Activated T-helper 2 cell treated with anti-CD3 and anti-CD28 coated beads, Interferon-gamma antibody, Interleukin-2, Interleukin-4, amounts not matched to agents 10 μg/mL and 5 μg/mL and 100 μg/mL, durations not matched to agents 14 hours and 24 hours and 36 hours (primary cell): ENCODE results near the gene SLC7A8. TPM values are rescaled to one million over a fixed set of nuclear protein-coding genes. Genes with fewer than 3 reads are reported as not detected.
"Not testable (repeated sequence)": the region's sequence is repeated elsewhere in the genome, so short reads cannot be mapped to it uniquely, and the experiment has no call there.

Experiments used
- DNase-seq: peaks from one replicate; pipeline ENCODE4 v3.0.0; 2021; ENCODE audit warnings: low spot score
- H3K27ac Mint-ChIP-seq: one replicate; pipeline ENCODE4 v1.8.0; 2021; ENCODE audit warnings: mixed read lengths
- H3K27me3 Mint-ChIP-seq: one replicate; pipeline ENCODE4 v1.8.0; 2021; ENCODE audit warnings: low read depth, mixed read lengths
- H3K36me3 Mint-ChIP-seq: one replicate; pipeline ENCODE4 v1.8.0; 2021; ENCODE audit warnings: low read depth, mixed read lengths
- H3K4me1 Mint-ChIP-seq: one replicate; pipeline ENCODE4 v1.8.0; 2021; ENCODE audit warnings: low read depth, mixed read lengths
- H3K4me3 Mint-ChIP-seq: one replicate; pipeline ENCODE4 v1.8.0; 2021; ENCODE audit warnings: low read depth, mild to moderate bottlenecking, moderate library complexity, mixed read lengths
- H3K9me3 Mint-ChIP-seq: one replicate; pipeline ENCODE4 v1.8.0; 2021; ENCODE audit warnings: mixed read lengths
- intact Hi-C: fragments of 100-400 bp; cut with micrococcal nuclease; formaldehyde crosslinking; loops from one replicate; pipeline ENCODE4 v1.15.1; 2023
- total RNA-seq: library from RNA; stranded (reverse); gene quantifications from 2 replicates; pipeline ENCODE4 v1.2.3, GENCODE V29; 2022

The SLC7A8 gene
- total RNA-seq, 1 donor from 2014 or later, result 5.3 TPM

DNA sequence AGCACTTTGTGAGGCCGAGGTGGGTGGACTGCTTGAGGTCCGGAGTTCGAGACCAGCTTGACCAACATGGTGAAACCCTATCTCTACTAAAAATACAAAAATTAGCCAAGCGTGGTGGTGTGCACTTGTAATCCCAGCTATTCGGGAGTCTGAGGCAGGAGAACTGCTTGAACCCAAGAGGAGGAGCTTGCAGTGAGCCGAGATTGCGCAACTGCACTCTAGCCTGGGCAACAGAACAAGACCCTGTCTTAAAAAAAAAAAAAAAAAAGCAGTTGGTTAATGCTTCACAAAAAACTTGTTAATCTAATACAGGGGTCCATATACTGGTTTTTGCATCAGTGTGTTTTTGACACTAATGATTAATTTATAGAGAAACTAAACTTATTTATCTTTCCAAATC lies 18.5 kb upstream of the SLC7A8 start:
- Mint-ChIP-seq H3K27me3 (peaks cover 14% of the 10 kb centered on the region), H3K4me3 (no peak overlapping the region), H3K36me3 (no peaks in the 10 kb centered on the region), H3K27ac (no peak overlapping the region), H3K4me1 (no peaks in the 10 kb centered on the region), H3K9me3 (no peaks in the 10 kb centered on the region)
- intact Hi-C loops, result no loop called here
- no peak for DNase-seq

GRCh38 chr14:23199141-23199540 lies 15.7 kb upstream of the SLC7A8 start:
- DNase-seq, H3K4me1 Mint-ChIP-seq, H3K27me3 Mint-ChIP-seq, H3K4me3 Mint-ChIP-seq, H3K36me3 Mint-ChIP-seq, H3K27ac Mint-ChIP-seq, H3K9me3 Mint-ChIP-seq, intact Hi-C loops: not testable (repeated sequence)

- H3K4me1 Mint-ChIP-seq, H3K27me3 Mint-ChIP-seq, H3K27ac Mint-ChIP-seq, H3K4me3 Mint-ChIP-seq, H3K36me3 Mint-ChIP-seq, intact Hi-C loops, H3K9me3 Mint-ChIP-seq, DNase-seq: not testable (repeated sequence)
Observed at GRCh38 chr14:23196487-23196886, 13.0 kb upstream of the SLC7A8 start.

DNA sequence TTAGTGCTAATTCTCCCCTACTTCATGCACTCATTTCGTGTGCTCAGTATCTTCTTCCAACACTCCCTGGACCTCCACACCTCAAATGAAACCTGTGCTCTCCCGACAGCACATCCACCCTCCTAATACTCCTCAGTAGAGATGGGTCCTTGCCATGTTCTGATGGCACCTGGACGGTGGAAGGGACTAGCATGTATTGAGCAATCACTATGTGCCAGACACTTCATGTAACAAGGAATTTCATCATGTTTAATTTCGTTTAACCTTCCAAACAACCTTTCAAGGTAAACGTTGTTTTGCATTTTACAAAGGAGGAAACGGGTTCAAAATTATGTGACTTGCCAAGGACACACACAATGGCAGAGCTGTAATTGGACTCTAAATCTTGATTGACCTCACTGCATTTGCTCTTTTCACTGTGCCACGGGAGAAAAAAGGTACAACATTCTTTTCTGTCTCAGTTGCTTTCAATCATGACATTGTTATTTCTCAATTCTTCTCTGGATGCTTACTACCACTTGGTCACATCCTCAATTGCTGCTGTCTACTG lies 12.2 kb upstream of the SLC7A8 start:
- Mint-ChIP-seq H3K27ac (no peak overlapping the region), H3K4me3 (no peak overlapping the region), H3K4me1 (no peaks in the 10 kb centered on the region), H3K36me3 (no peaks in the 10 kb centered on the region), H3K9me3 (no peaks in the 10 kb centered on the region), H3K27me3 (peaks cover 4% of the 10 kb centered on the region)
- DNase-seq, result no peak
- intact Hi-C loops, result no loop called here

- Mint-ChIP-seq H3K4me1 (no peaks in the 10 kb centered on the region), H3K4me3 (no peak overlapping the region), H3K27me3 (peaks cover 3% of the 10 kb centered on the region), H3K36me3 (no peaks in the 10 kb centered on the region), H3K9me3 (no peaks in the 10 kb centered on the region), H3K27ac (no peak overlapping the region)
- DNase-seq, result no peak
- intact Hi-C loops, result no loop called here
Observed at GRCh38 chr14:23193432-23193831, 10.0 kb upstream of the SLC7A8 start.

GRCh38 chr14:23187925-23188324 lies 4.5 kb upstream of the SLC7A8 start:
- Mint-ChIP-seq H3K9me3 (no peaks in the 10 kb centered on the region), H3K27ac (no peak overlapping the region)

DNA sequence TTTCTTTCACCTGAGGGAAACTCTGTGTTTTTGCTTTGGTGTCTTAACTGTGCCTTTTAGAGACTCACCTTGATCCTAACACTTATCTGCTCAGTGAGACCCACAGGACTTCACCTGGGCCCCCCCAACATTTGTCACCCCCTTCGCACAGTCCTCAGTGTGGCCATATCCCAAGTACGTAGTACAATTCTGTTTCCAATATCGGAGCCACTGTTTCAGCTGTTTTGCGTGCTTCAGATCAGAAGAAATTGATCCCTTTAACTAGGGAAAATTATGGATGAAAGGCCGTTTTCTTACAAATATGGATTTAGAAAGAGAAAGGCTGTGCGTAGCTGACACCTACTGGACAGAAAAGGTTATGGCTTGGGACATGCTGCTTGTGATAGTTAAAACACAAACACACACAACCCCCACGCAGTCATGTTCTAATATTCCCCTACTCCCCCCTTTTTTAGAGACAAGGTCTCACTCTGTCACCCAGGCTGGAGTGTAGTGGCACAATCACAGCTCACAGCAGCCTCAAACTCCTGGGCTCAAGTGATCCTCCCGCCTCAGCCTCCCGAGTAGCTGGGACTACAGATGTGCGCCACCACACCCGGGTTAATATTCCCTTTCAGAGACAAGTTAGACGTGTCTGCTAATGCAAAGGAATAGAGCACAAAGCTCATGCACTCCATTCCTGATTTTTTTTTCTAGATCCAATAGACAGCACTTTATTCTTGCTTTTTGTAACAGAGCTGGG lies 3.6 kb upstream of the SLC7A8 start:
- Mint-ChIP-seq H3K36me3 (no peaks in the 10 kb centered on the region), H3K4me1 (peaks cover 2% of the 10 kb centered on the region), H3K27ac (no peak overlapping the region), H3K9me3 (no peaks in the 10 kb centered on the region), H3K4me3 (no peak overlapping the region), H3K27me3 (peaks cover 7% of the 10 kb centered on the region)
- no peak for DNase-seq
- intact Hi-C loops, result loop anchor here (1.0 kb wide), 1 partner anchor 67 kb away; no protein-coding TSS in a partner anchor

More at GRCh38 chr14:23187925-23188324, 4.5 kb upstream of the SLC7A8 start:
- Mint-ChIP-seq H3K4me1 (peaks cover 2% of the 10 kb centered on the region), H3K27me3 (peaks cover 7% of the 10 kb centered on the region), H3K4me3 (no peak overlapping the region), H3K36me3 (no peaks in the 10 kb centered on the region)
- intact Hi-C loops, result loop anchor here (1.0 kb wide), 1 partner anchor 68 kb away; no protein-coding TSS in a partner anchor
- DNase-seq, result no peak

GRCh38 chr14:23185063-23185462 lies 1.6 kb upstream of the SLC7A8 start:
- DNase-seq, result no peak
- H3K4me1 Mint-ChIP-seq, result peaks cover 5% of the 10 kb centered on the region
- intact Hi-C loops, result no loop called here
- H3K27ac Mint-ChIP-seq, result no peak overlapping the region
- peaks cover 19% of the 10 kb centered on the region for H3K27me3 Mint-ChIP-seq
- no peak overlapping the region for H3K4me3 Mint-ChIP-seq
- H3K9me3 Mint-ChIP-seq, result no peaks in the 10 kb centered on the region
- H3K36me3 Mint-ChIP-seq, result no peaks in the 10 kb centered on the region

DNA sequence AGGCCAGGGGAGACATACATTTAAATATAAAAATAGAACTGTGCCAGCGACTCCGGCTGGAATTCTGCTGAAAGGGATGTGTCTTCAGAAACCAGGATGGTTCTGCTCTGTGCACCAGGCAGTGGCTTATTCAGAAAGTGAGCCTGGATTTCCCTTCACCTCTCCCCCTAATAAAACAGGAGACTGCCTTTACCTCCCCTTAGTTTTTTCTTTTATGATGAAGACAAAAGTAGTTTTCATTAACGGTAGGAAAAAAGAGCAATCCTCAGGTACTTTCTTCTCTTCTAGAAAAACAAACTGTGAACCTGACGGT lies 346 bp downstream of the SLC7A8 start:
- peaks cover 25% of the 10 kb centered on the region for H3K27me3 Mint-ChIP-seq
- no peak overlapping the region for H3K27ac Mint-ChIP-seq
- DNase-seq, result no peak
- H3K4me1 Mint-ChIP-seq, result peaks cover 9% of the 10 kb centered on the region
- H3K36me3 Mint-ChIP-seq, result no peaks in the 10 kb centered on the region
- no peaks in the 10 kb centered on the region for H3K9me3 Mint-ChIP-seq
- intact Hi-C loops, result no loop called here
- no peak overlapping the region for H3K4me3 Mint-ChIP-seq

DNA sequence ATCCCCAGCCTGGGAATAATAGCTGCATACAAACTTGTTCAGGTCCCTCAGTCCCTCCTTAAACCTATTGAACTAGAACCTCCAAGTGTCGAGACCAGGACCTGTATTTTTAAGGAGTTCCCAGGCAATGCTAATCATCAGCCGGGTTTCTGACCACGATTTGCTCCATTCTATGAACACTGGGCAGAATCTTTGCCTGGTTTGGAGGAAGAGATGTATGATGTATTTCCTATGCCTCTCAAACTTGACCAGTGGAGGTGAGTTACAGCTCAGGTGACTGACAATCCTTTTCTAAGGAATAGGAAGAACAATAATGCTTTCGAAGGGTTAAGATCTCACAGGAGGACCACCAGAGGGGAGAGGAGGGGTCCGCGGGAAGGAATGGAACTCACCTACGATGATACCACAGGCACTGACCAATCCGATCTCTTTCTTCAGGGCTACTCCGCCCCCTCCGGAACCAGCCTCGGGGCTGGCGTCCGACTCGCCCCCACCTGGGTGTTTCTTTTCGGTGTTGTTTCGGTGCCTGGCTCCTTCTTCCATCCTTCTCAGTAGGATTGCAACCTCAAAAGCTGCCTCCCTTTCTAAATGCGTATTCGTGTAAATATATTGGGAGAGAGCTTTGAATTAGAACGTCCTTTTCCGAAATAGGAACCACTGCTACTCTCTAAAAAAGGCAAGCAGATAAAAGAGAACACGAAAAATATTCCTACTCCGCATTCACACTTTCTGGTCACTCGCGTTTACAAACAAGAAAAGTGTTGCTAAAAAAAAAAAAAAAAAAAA lies 895 bp downstream of the SLC7A8 start:
- Mint-ChIP-seq H3K27me3 (peaks cover 24% of the 10 kb centered on the region), H3K4me3 (no peak overlapping the region), H3K27ac (no peak overlapping the region), H3K4me1 (peaks cover 9% of the 10 kb centered on the region), H3K36me3 (no peaks in the 10 kb centered on the region), H3K9me3 (no peaks in the 10 kb centered on the region)
- intact Hi-C loops, result no loop called here
- DNase-seq, result no peak

DNA sequence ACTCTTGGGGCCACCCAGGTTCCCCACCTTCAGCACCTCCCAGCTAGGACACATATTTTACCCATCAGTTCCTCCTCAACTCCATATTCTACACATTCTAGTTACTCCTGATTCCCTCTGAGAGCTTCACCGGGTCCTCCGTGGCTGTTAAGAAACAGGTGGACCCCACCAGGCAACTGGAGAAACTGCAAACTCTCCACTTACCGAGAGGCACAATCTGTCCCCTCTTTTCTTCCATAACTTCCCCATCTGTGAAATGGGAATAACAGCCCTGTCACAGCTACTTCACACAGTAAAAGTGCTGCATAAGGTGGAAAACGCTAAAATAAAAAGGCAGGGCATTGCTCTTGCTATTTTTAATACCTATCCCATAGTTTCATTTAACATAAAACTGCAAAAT lies 1.5 kb downstream of the SLC7A8 start:
- no peak for DNase-seq
- Mint-ChIP-seq H3K27ac (no peak overlapping the region), H3K36me3 (no peaks in the 10 kb centered on the region), H3K9me3 (no peaks in the 10 kb centered on the region), H3K4me1 (peaks cover 11% of the 10 kb centered on the region), H3K27me3 (peaks cover 24% of the 10 kb centered on the region), H3K4me3 (no peak overlapping the region)
- intact Hi-C loops, result no loop called here

DNA sequence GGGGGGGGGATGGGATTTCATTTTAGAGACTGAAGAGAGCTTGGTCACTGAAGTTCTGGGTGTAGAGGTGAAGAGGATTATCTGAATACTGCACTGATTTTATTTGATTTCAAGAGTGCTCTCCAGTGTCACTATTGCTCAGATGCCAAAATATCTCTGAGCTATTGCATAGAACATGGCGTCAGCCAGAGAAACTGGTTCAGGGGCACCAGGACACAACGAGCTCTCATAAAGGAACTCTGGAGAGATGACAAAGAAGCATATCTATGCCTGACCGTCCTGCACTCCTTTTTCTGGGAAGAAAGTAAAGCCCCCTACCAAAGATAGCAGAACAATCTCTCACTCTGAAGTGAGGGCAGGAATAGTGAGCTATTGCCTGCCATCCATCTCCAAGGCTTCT lies 2.0 kb downstream of the SLC7A8 start:
- no peak overlapping the region for H3K4me3 Mint-ChIP-seq
- peaks cover 11% of the 10 kb centered on the region for H3K4me1 Mint-ChIP-seq
- H3K27ac Mint-ChIP-seq, result no peak overlapping the region
- H3K36me3 Mint-ChIP-seq, result no peaks in the 10 kb centered on the region
- no peaks in the 10 kb centered on the region for H3K9me3 Mint-ChIP-seq
- peaks cover 24% of the 10 kb centered on the region for H3K27me3 Mint-ChIP-seq
- no peak for DNase-seq
- intact Hi-C loops, result no loop called here

GRCh38 chr14:23177181-23177580 lies 6.3 kb downstream of the SLC7A8 start:
- Mint-ChIP-seq H3K9me3 (no peaks in the 10 kb centered on the region), H3K4me1 (peaks cover 9% of the 10 kb centered on the region), H3K27me3 (peaks cover 21% of the 10 kb centered on the region), H3K36me3 (no peaks in the 10 kb centered on the region), H3K27ac (no peak overlapping the region), H3K4me3 (no peak overlapping the region)
- intact Hi-C loops, result no loop called here
- DNase-seq, result no peak
